Mesothelial cell of epicardium (in vitro differentiated cells): ENCODE results near the gene HEPACAM2. TPM values are rescaled to one million over a fixed set of nuclear protein-coding genes. Genes with fewer than 3 reads are reported as not detected.

Experiments used
- DNase-seq, 2 experiments: peaks; one replicate each; pipeline ENCODE4 v3.0.0; 2021; ENCODE audit warnings: low spot score in 2 of 2; ENCODE audit not compliant: unreplicated experiment in 2 of 2
- H3K27ac Mint-ChIP-seq: 2 replicates; pipeline ENCODE4 v1.8.0; 2021; ENCODE audit warnings: mixed read lengths
- H3K27me3 Mint-ChIP-seq: 2 replicates; pipeline ENCODE4 v1.8.0; 2021; ENCODE audit warnings: low read depth, mixed read lengths
- H3K36me3 Mint-ChIP-seq: 2 replicates; pipeline ENCODE4 v1.8.0; 2021; ENCODE audit warnings: mixed read lengths
- H3K4me1 Mint-ChIP-seq: 2 replicates; pipeline ENCODE4 v1.8.0; 2021; ENCODE audit warnings: mixed read lengths
- H3K4me3 Mint-ChIP-seq: 2 replicates; pipeline ENCODE4 v1.8.0; 2021; ENCODE audit warnings: mild to moderate bottlenecking, moderate library complexity, mixed read lengths
- H3K9me3 Mint-ChIP-seq: 2 replicates; pipeline ENCODE4 v1.8.0; 2021; ENCODE audit warnings: mixed read lengths
- CTCF ChIP-seq: fragments of 200-600 bp; sonication (generic); IDR thresholded peaks from one replicate; pipeline ENCODE4 v1.5.0; 2021; ENCODE audit warnings: antibody characterized with exemption; ENCODE audit not compliant: unreplicated experiment
- total RNA-seq: library from RNA; stranded (reverse); gene quantifications from 3 replicates; pipeline ENCODE4 v1.2.1, GENCODE V29; 2021

Gene HEPACAM2
- total RNA-seq, 1 donor from 2014 or later = not detected

DNA sequence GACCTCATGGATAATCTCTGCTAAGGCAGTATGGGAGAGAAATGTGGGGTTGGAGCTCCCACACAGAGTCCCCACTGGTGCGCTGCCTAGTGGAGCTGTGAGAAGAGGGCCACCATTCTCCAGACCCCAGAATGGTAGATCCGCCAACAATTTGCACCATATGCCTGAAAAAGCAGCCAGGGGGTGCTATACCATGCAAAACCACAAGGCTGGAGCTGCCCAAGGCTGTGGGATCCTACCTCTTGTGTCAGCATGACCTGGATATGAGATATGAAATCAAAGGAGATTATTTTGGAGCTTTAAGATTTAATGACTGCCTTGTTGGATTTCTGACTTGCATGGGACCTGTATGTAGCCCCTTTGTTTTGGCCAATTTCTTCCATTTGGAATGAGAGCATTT lies 51.0 kb downstream of the HEPACAM2 start:
- Mint-ChIP-seq H3K27ac (no peak overlapping the region), H3K4me3 (no peak overlapping the region), H3K4me1 (no peaks in the 10 kb centered on the region), H3K36me3 (no peaks in the 10 kb centered on the region), H3K27me3 (peaks cover 30% of the 10 kb centered on the region), H3K9me3 (peaks cover 26% of the 10 kb centered on the region)
- TF ChIP-seq CTCF = no peak
- no peak for DNase-seq

DNA sequence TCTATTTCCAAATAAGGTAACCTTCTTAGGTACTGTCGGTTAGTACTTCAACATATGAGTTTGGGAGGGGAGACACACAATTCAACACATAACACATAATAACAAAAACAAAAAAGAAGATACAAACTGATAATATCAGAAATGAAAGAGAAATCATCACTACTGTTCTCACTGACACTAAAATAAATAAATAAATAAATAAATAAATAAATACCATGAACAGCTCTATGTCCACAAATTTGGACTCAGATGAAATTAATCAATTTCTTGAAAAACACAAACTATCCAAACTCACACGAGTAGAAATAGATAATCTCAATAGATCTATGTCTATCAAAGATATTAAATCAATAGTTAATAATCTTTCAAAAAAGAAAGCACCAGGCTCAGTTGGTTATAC lies 53.6 kb downstream of the HEPACAM2 start:
- peaks cover 41% of the 10 kb centered on the region for H3K9me3 Mint-ChIP-seq
- no peak overlapping the region for H3K27ac Mint-ChIP-seq
- no peaks in the 10 kb centered on the region for H3K4me1 Mint-ChIP-seq
- no peak for DNase-seq
- no peak overlapping the region for H3K4me3 Mint-ChIP-seq
- peaks cover 29% of the 10 kb centered on the region for H3K27me3 Mint-ChIP-seq
- TF ChIP-seq CTCF = no peak
- H3K36me3 Mint-ChIP-seq = no peaks in the 10 kb centered on the region

- no peaks in the 10 kb centered on the region for H3K4me1 Mint-ChIP-seq
Measured at GRCh38 chr7:93171606-93172226, 54.6 kb downstream of the HEPACAM2 start.

DNA sequence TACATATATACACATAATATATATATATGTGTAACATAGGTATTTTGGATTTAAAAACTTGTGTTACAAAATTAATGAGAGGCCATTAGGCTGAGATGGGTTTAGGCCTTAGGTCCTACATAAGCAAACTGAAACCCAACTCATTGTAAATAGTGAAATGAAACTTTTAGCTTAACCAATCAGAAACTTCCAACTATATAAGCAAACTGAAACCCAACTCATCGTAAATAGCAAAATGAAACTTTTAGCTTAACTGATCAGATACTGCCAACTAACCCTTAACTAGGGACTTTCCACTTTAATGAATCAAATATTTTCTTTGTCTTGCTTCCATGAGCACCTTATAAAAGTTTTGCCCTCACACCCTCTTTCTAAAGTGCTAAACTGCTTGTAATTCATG lies 60.8 kb downstream of the HEPACAM2 start:
- Mint-ChIP-seq H3K27ac (no peak overlapping the region), H3K4me1 (peaks cover 10% of the 10 kb centered on the region), H3K27me3 (peaks cover 36% of the 10 kb centered on the region), H3K36me3 (no peaks in the 10 kb centered on the region), H3K9me3 (peaks cover 29% of the 10 kb centered on the region), H3K4me3 (no peak overlapping the region)
- TF ChIP-seq CTCF = no peak
- no peak for DNase-seq

More at GRCh38 chr7:93171606-93172226, 54.6 kb downstream of the HEPACAM2 start:
- Mint-ChIP-seq H3K4me3 (no peak overlapping the region), H3K36me3 (no peaks in the 10 kb centered on the region), H3K9me3 (peaks cover 51% of the 10 kb centered on the region), H3K27me3 (peaks cover 32% of the 10 kb centered on the region), H3K27ac (no peak overlapping the region)
- DNase-seq = no peak
- TF ChIP-seq CTCF = no peak

DNA sequence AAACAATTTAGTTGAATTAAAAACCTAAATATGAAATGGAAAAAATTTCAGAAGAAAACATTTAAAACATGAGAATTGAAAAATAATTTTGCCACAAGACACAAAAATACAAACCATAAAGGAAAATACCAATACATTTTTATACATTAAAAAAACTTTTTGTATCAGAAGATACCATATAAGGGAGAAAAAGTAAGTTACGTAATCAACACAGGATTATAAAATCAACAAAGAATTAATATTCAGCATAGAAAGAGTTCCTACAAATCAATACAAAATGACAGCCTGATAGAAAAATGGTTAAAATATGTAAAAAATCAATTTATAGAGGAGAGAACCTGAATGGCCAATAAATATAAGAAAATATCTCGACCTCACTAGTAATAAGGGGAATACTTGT lies 61.5 kb downstream of the HEPACAM2 start:
- Mint-ChIP-seq H3K36me3 (no peaks in the 10 kb centered on the region), H3K27ac (no peak overlapping the region), H3K27me3 (peaks cover 36% of the 10 kb centered on the region), H3K9me3 (peaks cover 30% of the 10 kb centered on the region), H3K4me1 (peaks cover 13% of the 10 kb centered on the region), H3K4me3 (no peak overlapping the region)
- TF ChIP-seq CTCF = no peak
- no peak for DNase-seq
